Measurements from ENCODE around the gene PTPRN2. TPM values are rescaled to one million over a fixed set of nuclear protein-coding genes. Genes with fewer than 3 reads are reported as not detected.

PTPRN2 gene
- total and polyA plus RNA-seq, 7 donors = 3.2 to 7.1 (median 5.5) TPM

DNA sequence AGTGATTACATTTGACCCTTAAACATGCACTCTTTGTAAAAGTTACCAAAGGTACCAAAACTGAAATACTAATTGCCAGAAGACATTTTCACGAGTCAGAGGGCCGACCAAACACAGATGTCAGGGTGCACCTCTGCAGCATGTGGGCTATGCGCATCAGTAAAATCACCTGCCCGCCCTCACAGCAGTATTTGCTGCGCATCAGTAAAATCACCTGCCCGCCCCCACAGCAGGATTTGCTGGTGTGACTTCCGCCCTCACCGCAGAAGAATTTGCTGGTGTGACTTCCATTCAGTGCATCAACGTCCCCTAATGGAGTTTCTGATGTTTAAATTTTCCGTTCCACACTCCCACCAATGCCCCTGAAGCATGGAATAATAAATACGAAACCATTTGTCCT is 202.9 kb downstream of the PTPRN2 start:
- Histone ChIP-seq H3K27me3 (no peaks in the 10 kb centered on the region), H3K9me3 (no peaks in the 10 kb centered on the region), H3K36me3 (no peaks in the 10 kb centered on the region), H3K27ac (no peak overlapping the region), H3K4me1 (no peaks in the 10 kb centered on the region), H3K4me3 (no peak overlapping the region)
- 62 to 76% methylated on average over 11 of the region's 11 CpGs for WGBS, 2 donors
- no peak for DNase-seq
- TF ChIP-seq POLR2A (IDR thresholded peaks at IDR 0.05) = no peak
- no peak for TF ChIP-seq CTCF (IDR thresholded peaks at IDR 0.05)
- intact Hi-C loops (cut with DNase I) = no loop called here

DNA sequence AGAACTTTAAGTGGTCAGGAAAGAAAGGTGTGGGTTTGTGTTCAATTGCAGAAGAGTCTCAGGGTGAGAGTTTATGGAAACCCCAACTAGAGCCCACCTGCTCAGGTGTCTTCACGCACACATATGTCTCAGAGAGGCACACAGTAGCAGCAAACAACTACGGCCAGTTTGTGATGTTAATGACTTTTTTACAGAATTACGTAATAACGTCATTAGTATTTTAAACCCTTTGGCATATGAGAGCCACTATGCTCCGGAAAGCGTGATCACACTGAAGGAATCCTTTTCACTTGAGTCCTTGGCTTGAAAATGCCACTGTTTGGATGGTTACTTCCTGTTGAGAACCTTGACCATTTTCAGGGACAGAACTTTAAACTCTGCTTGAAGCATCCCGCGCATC is 204.0 kb downstream of the PTPRN2 start:
- DNase-seq = no peak
- WGBS, 2 donors = 81 to 89% methylated on average over 8 of the region's 8 CpGs
- TF ChIP-seq CTCF (IDR thresholded peaks at IDR 0.05) (no peak), POLR2A (IDR thresholded peaks at IDR 0.05) (no peak), POLR2AphosphoS5 (IDR thresholded peaks at IDR 0.05) (no peak), EP300 (IDR thresholded peaks at IDR 0.05) (no peak)
- H3K4me3 ChIP-seq = no peak overlapping the region
- no peaks in the 10 kb centered on the region for H3K27me3 ChIP-seq
- H3K36me3 ChIP-seq = no peaks in the 10 kb centered on the region
- intact Hi-C loops (cut with DNase I) = no loop called here
- H3K27ac ChIP-seq = no peak overlapping the region
- no peaks in the 10 kb centered on the region for H3K9me3 ChIP-seq
- H3K4me1 ChIP-seq = no peaks in the 10 kb centered on the region

GRCh38 chr7:158382363-158383254 is 205.0 kb downstream of the PTPRN2 start:
- intact Hi-C loops (cut with DNase I) = no loop called here
- WGBS, 2 donors = 57 to 74% methylated on average over 10 of the region's 10 CpGs
- no peak overlapping the region for H3K4me3 ChIP-seq
- H3K4me1 ChIP-seq = no peaks in the 10 kb centered on the region
- no peak for DNase-seq
- no peak overlapping the region for H3K27ac ChIP-seq
- H3K27me3 ChIP-seq = no peaks in the 10 kb centered on the region
- no peak for TF ChIP-seq POLR2A (IDR thresholded peaks at IDR 0.05)
- TF ChIP-seq CTCF (IDR thresholded peaks at IDR 0.05) = no peak
- no peak for TF ChIP-seq POLR2AphosphoS5 (IDR thresholded peaks at IDR 0.05)
- no peak for TF ChIP-seq EP300 (IDR thresholded peaks at IDR 0.05)
- H3K36me3 ChIP-seq = no peaks in the 10 kb centered on the region
- no peaks in the 10 kb centered on the region for H3K9me3 ChIP-seq

DNA sequence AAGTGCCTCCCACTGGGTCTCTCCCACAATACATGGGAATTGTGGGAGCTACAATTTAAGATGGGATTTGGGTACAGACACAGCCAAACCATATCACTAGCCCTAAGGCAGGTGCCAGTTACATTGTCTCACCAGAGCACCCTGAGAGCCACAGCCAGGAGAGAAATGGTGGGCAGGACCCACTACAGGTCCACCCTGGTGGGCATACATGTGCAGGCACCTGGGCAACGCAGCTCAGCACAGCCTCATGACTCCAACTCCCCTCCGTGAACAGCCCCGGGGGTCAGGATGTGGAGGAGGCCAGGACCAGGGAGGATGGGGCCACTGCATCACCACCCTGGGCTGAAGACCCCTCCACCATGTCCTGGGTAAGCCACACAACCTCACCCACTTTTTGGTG is 205.7 kb downstream of the PTPRN2 start:
- Histone ChIP-seq H3K4me1 (no peaks in the 10 kb centered on the region), H3K27ac (no peak overlapping the region), H3K36me3 (no peaks in the 10 kb centered on the region), H3K9me3 (no peaks in the 10 kb centered on the region), H3K4me3 (no peak overlapping the region), H3K27me3 (no peaks in the 10 kb centered on the region)
- intact Hi-C loops (cut with DNase I) = no loop called here
- no peak for TF ChIP-seq POLR2A (IDR thresholded peaks at IDR 0.05)
- TF ChIP-seq EP300 (IDR thresholded peaks at IDR 0.05) = no peak
- no peak for TF ChIP-seq CTCF (IDR thresholded peaks at IDR 0.05)
- no peak for TF ChIP-seq POLR2AphosphoS5 (IDR thresholded peaks at IDR 0.05)
- WGBS, 2 donors = 90 to 93% methylated on average over 3 of the region's 3 CpGs
- no peak for DNase-seq

DNA sequence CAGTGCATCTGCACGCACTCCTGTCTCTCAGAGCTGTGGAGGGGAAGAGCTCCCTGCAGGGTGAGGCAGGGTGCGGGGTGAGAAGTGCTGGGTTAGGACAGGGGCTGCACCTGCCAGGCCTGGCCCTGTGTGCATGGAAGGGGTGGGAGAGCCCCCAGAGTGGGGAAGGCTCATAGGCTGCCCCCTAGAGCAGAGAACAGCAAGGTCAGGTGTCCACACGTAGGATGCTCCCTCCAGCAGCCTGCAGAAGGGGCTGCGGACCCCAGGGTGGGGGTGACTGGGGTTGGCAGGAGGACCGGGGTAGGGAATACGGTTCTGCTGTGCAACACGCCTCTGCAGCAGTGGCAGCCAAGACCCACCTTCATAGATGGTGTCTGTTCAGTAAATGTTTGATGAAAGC is 208.6 kb downstream of the PTPRN2 start:
- peak; percentile 45 for DNase-seq
- Histone ChIP-seq H3K4me3 (no peak overlapping the region), H3K27ac (no peak overlapping the region), H3K4me1 (no peaks in the 10 kb centered on the region), H3K27me3 (no peaks in the 10 kb centered on the region), H3K36me3 (no peaks in the 10 kb centered on the region), H3K9me3 (no peaks in the 10 kb centered on the region)
- 86 to 92% methylated on average over 7 of the region's 7 CpGs for WGBS, 2 donors
- intact Hi-C loops (cut with DNase I) = no loop called here
- TF ChIP-seq POLR2A (IDR thresholded peaks at IDR 0.05) (no peak), CTCF (IDR thresholded peaks at IDR 0.05) (no peak), EP300 (IDR thresholded peaks at IDR 0.05) (no peak), POLR2AphosphoS5 (IDR thresholded peaks at IDR 0.05) (no peak)

Data from sigmoid colon (tissue), 7 donors.